GM21515 (cell line): ENCODE measurements around the gene QKI.

ENCODE experiments used
- ATAC-seq: cut with Tn5 transposase; IDR thresholded peaks from one replicate; pipeline ENCODE4 v1.9.1; 2021; ENCODE audit not compliant: unreplicated experiment

QKI gene

DNA sequence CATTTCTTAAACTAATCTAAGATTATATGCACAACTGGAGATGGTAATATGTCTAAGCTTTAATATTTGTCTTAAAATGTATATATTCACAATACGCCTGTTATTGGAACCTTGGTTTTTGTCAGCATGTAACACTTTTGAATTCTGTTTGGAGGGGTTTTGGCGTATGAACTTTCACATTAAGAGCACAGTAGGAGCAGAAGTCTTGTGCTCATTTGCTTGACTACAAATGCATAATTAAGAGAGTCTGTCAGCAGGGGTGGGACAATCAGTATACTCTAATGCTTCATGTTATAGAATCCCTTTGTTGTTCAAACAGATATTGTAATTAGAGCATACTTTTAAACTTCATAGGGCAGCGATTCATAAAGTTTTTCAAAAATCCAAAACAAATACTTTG lies 112.8 kb downstream of the QKI start:
- ATAC-seq, result no peak

DNA sequence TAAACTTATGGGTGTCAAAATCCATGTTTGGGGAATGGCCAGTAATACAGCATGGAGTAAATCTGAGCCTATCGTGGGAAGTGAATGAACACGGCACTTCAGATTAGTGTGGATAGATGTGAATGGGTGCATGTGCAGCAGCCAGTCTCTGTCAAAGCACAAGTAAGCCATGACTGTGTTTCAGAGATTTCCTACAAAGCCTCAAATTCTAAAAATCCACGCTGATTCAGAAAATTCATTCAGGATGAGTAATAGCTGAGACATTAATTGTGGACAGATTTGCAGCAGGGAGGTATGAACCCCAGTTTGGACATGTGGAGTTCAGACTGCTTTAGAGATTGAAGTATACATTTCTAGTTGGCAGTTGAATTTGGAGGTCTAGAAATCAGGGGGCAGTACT lies 115.1 kb downstream of the QKI start:
- ATAC-seq, result no peak

DNA sequence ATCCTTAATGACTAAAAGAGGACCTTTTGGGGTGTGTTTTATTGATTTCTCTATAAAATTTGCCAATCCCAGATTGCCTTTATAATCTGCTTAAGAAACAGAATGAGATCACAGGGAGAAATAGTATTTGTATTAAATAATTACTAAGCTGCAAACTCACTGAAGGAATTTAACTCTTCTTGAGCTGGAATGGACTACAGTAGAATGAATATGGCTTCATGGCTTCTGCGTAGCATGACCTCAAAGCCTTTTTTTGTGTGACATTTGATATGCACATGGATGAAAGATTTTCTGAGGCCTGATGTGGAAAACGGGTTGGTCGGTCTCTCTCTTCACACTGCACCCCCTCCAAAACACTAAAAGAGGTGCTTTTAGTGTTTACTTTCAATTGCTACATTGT lies 115.9 kb downstream of the QKI start:
- no peak for ATAC-seq

DNA sequence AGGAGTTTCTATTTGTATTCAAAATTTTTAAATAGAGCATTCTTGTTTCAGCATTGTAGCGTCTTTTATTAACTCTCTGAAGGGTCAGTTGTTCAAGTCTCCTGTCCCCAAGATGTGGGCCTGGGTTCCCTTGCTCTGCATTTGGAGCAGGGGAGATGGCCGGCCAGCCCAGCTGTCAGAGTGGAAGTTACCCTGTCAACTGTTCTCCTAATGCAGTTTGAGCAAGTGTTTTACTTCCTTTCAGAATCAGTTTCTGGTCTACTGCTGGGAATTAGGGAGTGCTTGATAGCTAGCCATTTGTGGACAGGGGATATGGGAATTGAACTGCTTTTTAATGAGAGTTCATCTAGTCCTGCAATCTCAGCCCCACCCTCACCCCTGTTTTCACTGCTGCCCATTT lies 116.6 kb downstream of the QKI start:
- ATAC-seq, result no peak

DNA sequence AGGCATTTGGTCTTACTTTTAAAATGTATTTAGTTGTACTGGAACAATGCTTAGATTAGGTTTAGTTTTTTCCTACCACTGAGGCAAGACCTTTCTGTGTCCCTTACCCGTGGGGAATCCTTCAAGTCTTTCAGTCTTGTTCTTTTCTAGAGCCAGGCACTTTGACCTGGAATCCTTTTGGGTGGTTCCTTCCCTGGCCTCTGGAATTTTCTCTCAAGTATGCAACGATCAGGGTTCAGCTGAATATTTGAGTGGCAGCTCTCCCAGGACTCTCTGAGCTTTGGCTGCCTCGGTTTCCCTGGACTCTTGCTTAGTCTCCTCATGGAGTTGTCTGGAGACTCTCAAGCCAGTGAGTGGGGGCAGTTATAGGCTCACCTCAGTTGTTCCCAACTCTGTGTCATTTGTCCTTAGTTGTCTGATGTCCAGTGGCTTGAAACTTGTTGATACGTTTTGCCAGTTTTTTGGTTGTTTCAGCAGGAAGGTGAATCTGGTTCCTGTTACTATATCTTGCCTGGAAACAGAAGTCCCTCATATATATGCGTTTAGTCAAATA lies 118.1 kb downstream of the QKI start:
- no peak for ATAC-seq

DNA sequence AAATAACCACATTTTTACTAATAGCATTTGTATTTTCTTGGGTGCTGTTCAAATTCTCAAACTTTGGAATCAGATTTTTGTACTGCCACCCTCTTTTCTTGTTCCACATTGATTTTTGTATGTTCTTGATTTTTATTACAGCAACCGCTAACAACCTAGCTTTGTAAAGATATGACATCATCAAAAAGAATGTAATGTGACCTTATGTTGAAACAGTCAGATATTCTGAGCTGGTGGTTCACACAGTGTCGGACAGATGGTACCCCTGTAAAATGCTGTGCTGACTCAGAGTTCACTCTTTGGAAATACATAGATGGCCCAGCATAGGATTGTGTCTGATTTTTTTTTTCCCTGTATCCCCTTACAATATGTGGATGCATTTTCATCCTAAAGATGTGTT lies 118.9 kb downstream of the QKI start:
- ATAC-seq, result no peak

DNA sequence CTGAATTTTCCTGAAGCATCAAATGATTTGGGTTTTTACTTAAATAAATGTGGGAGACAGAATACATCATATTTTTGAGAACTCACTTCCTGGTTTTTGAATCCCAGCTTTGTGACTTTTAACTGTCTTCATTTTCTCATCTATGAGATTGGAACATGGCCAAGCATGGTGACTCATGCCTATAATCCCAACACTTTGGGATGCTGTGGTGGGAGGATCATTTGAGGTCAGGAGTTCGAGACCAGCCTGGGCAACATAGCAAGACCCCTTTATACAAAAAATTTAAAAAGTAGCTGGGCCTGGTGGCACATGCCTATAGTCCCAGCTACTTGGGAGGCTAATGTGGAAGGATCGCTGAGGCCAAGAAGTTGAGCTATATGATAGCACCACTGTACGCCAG lies 122.3 kb downstream of the QKI start:
- no peak for ATAC-seq

DNA sequence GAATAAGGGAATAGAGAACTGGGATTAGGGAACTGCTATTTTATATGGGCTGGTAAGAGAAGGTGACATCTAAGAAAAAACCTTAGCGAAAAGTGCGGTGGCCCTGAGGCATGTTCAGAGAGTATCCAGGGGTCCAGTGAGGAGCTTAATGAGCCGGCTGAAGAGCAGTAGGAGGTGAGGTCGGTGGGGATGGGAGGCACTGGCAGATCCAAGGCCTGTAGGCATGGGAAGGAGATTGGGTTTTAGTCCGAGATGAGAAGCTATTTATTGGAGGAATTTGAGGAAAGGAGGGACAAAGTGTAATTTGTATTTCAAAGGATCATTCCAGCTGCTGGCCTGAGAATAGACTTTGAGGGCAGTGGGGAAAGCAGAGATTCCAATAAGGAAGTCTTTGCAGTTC lies 123.8 kb downstream of the QKI start:
- ATAC-seq, result no peak

DNA sequence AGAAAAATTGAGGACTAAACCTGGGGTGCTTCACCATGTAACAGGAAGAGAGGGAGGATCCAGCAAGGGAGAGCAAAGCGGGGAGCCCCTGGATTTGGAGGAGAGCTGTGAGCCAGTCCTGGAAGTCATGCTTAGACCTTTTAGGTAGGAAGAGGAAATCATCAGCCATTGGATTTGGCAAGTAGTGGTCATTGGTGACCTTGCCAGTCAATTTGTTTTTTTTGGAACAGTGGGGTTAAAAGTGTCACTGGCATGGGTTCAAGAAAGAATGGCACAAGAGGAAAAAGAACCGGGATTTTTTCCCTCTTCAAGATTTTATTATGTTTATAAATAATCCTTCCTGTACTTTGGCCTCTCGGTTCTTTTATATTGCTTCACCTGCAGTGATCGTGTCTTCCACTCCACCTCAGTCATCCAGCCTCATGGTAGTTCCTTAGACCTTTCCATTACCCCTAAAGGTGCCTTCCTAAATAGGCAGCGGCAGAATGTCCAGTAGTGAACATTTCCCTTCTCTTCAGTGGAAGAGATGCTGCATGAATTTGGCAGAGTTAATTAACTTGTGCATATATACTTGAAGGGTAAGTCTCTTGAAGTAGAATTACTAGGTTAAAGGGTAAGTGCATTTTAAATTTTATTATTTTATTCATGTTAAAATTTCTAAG lies 124.7 kb downstream of the QKI start:
- no peak for ATAC-seq

DNA sequence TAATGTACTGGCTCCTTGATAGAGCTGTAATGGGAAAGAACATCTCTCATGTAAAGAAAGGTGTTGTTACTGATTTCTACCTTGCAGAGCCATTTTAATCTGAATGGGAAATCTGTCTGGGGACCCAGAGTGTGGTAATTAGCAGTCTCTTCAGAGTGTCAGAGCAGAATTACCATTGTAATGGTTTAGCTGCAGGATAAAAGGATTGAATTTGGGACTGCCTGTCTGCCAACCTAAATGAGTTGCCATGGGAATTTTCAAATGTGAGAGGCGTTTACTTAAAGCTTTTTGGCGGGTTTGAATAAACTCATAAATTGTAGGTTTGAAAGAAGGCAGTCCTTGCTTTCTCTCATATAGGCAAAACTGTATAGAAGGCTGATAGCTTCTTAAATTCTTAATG lies 128.8 kb downstream of the QKI start:
- no peak for ATAC-seq

DNA sequence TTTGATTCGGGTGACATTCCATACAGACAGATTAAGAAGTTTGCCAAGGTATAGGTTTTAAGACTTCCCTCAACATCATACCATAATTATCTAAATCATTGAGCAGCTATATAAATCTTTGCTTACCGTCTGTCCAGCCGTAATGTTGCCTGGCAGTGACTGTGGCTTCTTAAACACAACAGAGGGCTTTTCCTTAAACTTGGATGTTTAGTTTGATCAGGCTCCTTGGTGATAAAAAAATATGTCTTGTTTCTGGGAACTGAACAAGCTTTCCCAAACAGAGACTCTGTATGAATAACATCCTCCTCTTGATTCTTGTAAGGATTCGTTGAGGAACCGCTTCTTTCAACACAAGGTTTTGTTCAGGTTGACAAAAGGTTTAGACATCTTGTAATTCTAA lies 130.9 kb downstream of the QKI start:
- no peak for ATAC-seq

DNA sequence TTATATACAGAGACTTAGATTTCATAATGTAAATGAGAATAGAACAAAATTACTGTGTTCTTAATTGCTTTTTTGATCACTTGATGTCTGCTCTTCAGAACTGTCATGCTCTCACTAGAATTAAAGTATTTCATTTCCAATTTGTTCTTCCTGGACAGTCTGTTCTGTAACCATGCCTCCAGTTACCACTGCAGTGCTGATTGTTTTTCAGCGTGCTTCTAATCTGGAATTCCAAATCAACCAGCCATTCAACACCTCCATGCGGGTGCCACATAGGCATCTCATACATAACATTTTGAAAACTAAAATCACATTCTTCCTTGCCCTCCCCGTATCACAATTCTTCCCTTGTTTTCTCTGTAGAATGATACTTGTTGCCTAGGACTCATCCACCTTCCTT lies 132.8 kb downstream of the QKI start:
- ATAC-seq, result no peak

DNA sequence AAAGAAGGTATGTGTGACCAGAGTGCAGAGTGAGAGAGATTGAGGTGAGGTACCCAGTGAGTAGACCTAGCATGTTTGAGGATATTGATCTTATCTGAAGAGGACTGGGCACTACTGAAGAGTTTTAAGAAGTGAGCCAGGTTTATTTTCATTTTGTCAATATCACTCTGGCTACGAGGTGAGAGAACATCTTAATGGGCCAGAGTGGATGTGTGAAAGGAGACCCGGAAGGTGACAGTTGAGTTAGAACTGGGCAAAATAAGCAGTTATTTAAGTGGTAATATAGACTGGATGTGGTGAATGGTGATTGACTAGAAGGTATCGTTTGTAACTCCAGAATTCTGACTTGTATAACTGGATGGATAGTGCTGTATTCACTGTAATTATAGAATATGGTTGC lies 134.1 kb downstream of the QKI start:
- no peak for ATAC-seq

DNA sequence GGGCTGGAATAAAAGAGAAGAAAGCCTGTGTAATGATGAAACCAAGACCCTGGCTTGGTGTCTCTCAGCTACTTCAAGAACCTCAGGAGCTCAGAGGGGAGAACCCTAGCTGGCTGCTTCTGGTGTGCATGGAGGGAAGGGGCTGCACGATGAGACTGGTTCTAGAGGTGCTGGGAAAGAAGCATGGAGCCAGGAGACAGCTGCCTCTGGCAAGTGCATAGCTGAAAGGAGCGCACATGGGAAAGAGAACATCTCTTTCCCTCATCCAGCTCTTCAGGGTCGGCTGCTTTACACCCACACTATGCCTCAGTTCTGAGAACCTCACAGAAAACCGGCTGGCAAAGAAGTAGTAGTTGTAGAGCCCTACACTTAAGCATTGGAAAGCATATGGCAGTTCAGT lies 139.5 kb downstream of the QKI start:
- no peak for ATAC-seq

DNA sequence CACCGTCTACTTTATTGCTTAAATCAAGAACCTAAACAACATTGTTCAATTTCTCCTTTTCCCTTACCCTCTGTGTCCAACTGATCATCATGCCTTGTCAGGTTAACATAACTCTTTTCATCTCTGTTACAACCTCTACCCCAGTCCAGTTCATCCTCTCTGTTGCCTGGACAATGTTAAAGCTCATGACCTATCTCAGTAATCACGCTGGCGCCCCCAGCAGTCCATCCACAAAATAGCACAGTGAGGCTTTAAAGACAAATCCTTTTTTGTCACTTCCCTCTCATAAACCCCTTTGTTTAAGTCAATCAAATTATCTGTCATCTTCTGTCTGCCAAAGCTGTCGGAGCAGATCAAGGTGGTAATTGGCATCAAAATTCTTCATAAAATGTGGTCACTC lies 140.1 kb downstream of the QKI start:
- no peak for ATAC-seq

DNA sequence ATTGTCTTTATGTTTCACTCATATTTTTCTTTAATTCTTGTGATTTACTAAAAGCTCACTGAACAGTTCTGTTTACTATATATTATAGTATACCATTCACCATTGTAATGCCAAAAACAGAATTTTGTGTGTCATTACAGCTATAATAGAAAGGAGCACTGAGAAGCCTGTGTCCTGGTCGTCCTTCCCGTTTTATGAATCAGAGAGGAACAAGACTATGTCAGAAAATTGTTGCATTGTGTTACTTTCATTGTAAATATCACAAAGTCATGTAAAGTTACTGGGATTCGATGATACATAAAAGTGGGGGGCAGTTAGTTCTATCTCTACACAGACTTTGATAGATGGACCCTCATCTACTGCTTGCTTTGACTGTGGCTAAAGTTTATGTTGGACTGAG lies 145.1 kb downstream of the QKI start:
- no peak for ATAC-seq

DNA sequence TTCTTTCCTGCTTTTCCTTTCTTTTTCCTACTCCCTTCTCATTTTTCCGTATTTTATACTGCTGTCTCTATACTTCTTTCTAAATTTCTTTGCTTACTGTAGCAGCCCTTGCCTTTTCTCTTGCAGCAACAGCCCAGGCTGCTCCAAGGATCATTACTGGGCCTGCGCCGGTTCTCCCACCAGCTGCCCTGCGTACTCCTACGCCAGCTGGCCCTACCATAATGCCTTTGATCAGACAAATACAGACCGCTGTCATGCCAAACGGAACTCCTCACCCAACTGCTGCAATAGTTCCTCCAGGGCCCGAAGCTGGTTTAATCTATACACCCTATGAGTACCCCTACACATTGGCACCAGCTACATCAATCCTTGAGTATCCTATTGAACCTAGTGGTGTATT lies 148.8 kb downstream of the QKI start:
- ATAC-seq, result no peak

DNA sequence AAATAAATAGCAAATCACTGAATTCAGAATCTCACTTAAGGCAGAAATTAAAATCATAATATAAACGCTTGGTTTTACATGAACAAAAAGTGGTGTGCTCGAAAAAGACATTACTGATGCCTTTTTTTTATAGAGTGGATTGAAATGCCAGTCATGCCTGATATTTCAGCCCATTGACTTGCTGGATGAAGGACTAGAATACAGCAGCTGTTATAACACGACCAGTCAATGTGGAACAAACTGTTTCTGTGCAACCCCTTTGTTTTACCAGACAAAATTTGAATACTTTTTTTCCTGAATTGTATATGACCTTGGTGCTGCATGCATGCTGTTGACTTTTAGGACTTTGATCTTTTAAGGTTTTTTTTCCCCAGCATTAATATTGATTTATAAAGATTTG lies 150.0 kb downstream of the QKI start:
- ATAC-seq, result no peak

DNA sequence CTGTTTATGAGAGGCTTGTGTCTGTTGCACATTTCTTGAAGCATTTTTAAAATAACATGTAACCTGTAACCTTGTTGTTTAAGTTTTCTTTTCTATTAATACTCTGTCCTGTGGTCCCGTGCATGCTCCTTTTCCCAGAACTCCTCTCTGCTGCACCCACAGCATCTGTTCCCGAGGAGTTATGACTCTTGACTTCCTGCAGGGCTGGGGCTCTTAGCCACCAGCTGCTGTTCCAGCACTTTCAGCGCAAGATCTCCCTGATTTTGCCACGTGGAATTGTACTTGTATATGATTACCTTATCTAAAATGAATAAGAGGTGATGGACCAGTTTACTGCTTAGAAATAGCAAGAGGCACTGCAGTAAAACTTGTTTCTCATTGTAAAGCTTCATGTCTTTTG lies 150.6 kb downstream of the QKI start:
- ATAC-seq, result no peak

DNA sequence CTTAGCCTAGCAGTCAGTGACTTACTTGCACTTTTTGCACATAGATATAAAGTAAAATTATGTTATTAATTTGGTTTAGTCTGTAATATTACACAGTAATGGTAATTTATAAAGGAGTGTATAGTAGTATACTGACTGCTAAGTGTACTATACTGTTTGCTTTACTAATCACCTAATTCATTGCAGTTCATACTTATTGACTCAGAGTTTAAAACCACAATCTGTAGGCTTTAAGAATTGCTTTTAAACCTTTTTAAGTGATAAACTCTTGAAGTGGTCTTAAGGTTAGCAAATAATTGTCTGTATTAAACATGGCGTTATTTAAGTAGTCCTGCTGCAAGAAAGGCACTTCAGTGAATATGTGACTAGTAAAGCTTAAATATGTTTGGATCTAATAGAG lies 151.5 kb downstream of the QKI start:
- no peak for ATAC-seq

DNA sequence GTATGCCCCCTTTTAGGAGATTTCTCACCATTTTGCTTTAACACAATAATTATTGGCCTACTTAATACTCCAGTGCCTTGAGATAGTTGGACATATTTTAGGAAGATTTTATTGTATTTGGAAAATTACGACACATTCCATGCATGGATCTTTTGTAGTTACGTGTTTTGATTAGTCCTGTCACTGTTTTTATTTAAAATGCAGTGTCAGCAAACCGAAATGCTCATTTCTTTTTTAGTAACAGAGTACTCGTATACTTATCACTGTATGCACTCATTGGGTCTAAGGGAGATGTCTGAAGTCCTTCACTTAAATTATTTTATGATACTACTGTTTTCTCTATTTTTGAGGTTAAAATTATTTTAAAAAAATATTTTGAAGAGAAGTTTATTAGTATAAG lies 153.8 kb downstream of the QKI start:
- no peak for ATAC-seq

DNA sequence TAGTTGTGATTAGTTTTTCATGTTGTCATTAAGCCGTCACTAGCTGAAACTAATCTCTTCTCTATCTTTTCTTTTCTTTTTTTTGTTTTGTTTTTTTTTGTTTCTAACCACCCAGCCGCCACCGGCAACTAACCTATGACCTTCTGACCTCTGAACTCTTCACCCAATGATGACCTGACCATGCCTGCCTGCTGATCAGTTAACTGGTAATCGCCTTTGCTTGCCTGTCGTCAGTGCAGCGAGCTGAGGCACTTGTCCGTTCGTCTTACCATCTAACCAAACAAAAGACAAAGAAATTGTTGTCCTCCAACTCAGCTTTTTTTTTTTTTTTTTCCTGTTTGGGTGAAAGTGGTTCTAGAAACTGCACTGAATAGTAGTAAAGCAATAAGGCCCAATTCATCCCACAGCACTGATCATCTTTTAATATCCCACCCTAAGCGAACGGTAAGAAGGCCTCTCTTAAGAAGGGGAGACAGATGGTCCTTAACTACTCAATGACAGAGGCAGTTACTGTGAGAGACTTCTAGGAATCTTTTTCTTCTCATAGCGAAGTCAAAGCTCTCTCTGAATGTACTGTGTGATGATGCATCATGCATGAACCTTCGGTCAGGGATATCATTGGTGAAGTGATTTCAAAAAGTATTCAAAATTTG lies 156.2 kb downstream of the QKI start:
- ATAC-seq, result no peak

DNA sequence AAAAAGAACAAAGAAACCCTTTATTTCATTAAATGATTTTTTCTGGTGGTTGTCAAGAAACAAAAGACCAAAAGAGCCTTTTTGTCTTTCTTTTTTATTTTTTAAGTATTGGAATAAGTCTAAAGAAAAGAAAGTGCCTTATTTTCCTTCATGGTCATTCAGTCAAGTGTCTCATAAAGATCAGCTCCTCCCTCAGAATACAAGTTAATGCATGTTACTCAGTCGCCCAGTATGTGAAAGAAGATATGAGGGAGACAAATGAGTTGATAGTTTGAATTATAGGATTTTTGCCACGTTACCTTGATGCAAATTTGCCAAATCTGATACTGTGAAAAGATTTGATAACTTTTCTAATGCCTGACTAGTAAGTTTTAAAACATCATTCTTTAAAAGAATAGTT lies 157.2 kb downstream of the QKI start:
- ATAC-seq, result no peak
